ENCODE measurements around the gene EP400.

GRCh38 chr12:132004946-132005345 lies 55.2 kb downstream of the EP400 start:
- TF ChIP-seq SUZ12 (IDR thresholded peaks at IDR 0.05; ENCODE audit: low read length), result no peak
- no peak for TF ChIP-seq RFX5 (IDR thresholded peaks at IDR 0.05; ENCODE audit: borderline replicate concordance, low read depth, low read length)
- no peak for TF ChIP-seq CTCF (IDR thresholded peaks at IDR 0.05; ENCODE audit: control extremely low read depth in 1 of 3, insufficient read depth in 1 of 3, low read depth in 1 of 3, low read length in 3 of 3)
- no peak for TF ChIP-seq POLR2A (IDR thresholded peaks at IDR 0.05; ENCODE audit: control extremely low read depth in 1 of 2, low read depth in 2 of 2, low read length in 2 of 2)
- TF ChIP-seq CBX5 (IDR thresholded peaks at IDR 0.05; ENCODE audit: low read depth, low read length), result no peak
- no peak for TF ChIP-seq RAD21 (IDR thresholded peaks at IDR 0.05 in 1 of 2, conservative IDR thresholded peaks at IDR 0.05 in 1 of 2; ENCODE audit: low read depth in 2 of 2, low read length in 2 of 2)
- no peak for TF ChIP-seq BRCA1 (IDR thresholded peaks at IDR 0.05; ENCODE audit: low read depth, low read length)
- TF ChIP-seq EP300 (IDR thresholded peaks at IDR 0.05; ENCODE audit: borderline replicate concordance in 1 of 2, low read depth in 2 of 2, low read length in 2 of 2), result no peak
- TF ChIP-seq USF2 (IDR thresholded peaks at IDR 0.05; ENCODE audit: low read length), result no peak
- no peak for TF ChIP-seq POLR2AphosphoS5 (IDR thresholded peaks at IDR 0.05; ENCODE audit: low read depth, low read length)

Measured in H1 (cell line).